Upper lobe of left lung (tissue), 4 donors: ENCODE measurements around the gene EVC.

Experiments used
- EP300 ChIP-seq, 4 donors: sonication (generic); formaldehyde crosslinking; IDR thresholded peaks; one replicate each; pipeline ENCODE4 v1.5.1; 2017; ENCODE audit warnings: antibody characterized with exemption in 4 of 4, control low read depth in 2 of 4
- POLR2AphosphoS5 ChIP-seq, 2 donors: sonication (generic); formaldehyde crosslinking; IDR thresholded peaks; one replicate each; pipeline ENCODE4 v1.5.1; 2017; ENCODE audit warnings: antibody characterized with exemption in 2 of 2
- TF ChIP-seq, protein P1 (sequence below), 6 experiments: fragments of 450-650 bp in 4 of 6; fragments of 200-600 bp in 2 of 6; sonication (generic) in 2 of 6; IDR thresholded peaks; one replicate each; pipeline ENCODE4 v1.5.1; 2016 to 2019; ENCODE audit warnings: antibody characterized with exemption in 6 of 6

DNA sequence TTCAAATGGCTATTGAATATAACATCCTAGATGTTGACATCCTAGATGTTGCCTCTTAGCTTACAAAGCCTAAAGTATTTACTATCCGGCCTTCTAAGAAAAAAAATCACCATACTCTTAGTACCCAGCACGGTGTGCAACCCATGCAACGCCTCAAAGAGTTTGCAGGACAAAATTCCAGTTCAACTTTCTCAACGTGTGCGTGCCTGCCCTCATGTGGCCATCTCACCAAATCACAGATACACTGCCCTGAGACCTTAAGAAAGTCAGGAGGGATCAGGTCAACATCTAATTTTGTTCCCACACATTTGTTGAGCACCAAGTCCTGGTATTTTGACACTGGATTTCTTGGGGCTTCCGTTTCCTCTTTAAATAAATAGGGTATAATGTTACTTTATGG is 113.6 kb downstream of the EVC start:
- TF ChIP-seq, protein P1, sequence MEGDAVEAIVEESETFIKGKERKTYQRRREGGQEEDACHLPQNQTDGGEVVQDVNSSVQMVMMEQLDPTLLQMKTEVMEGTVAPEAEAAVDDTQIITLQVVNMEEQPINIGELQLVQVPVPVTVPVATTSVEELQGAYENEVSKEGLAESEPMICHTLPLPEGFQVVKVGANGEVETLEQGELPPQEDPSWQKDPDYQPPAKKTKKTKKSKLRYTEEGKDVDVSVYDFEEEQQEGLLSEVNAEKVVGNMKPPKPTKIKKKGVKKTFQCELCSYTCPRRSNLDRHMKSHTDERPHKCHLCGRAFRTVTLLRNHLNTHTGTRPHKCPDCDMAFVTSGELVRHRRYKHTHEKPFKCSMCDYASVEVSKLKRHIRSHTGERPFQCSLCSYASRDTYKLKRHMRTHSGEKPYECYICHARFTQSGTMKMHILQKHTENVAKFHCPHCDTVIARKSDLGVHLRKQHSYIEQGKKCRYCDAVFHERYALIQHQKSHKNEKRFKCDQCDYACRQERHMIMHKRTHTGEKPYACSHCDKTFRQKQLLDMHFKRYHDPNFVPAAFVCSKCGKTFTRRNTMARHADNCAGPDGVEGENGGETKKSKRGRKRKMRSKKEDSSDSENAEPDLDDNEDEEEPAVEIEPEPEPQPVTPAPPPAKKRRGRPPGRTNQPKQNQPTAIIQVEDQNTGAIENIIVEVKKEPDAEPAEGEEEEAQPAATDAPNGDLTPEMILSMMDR (IDR thresholded peaks at IDR 0.05), result peak in 1 of 6 experiments; percentile 16
- TF ChIP-seq POLR2AphosphoS5 (IDR thresholded peaks at IDR 0.05), result no peak
- TF ChIP-seq EP300 (IDR thresholded peaks at IDR 0.05), result no peak
